ENCODE results near the gene OPRM1. TPM values are rescaled to one million over a fixed set of nuclear protein-coding genes. Genes with fewer than 3 reads are reported as not detected.

Gene OPRM1
- total RNA-seq, 1 donor from 2014 or later = not detected

DNA sequence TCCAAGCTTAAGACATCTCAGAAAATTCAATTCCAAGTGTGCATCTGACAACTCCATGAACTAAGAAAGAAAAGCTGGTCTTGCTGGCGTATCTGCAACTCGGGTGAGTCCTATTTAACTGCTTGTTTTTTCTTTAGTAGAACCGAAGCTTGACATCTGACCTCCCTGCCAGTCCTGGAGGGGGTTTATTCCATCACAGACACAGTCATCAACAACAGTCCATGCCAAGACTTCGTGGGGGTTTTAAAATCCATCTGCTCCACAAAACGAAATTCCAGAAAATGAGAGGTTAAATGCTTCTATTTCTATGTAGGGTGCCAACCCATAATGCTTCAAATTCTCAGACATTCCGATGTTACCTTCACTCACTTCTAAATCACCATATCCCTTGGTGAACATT, 183.7 kb downstream of the OPRM1 start:
- no peak overlapping the region for H3K4me3 Mint-ChIP-seq
- H3K4me1 Mint-ChIP-seq = peaks cover 20% of the 10 kb centered on the region
- H3K27ac Mint-ChIP-seq (ENCODE audit: unreplicated experiment) = no peak overlapping the region
- TF ChIP-seq CTCF (conservative IDR thresholded peaks at IDR 0.05) = no peak
- no peak for DNase-seq (ENCODE audit: low read depth, low spot score)
- H3K9me3 Mint-ChIP-seq = peaks cover 3% of the 10 kb centered on the region
- H3K36me3 Mint-ChIP-seq (ENCODE audit: low read depth) = no peaks in the 10 kb centered on the region
- peaks cover 3% of the 10 kb centered on the region for H3K27me3 Mint-ChIP-seq (ENCODE audit: low read depth)

GRCh38 chr6:154223296-154223695, 184.3 kb downstream of the OPRM1 start:
- no peak for DNase-seq (ENCODE audit: low read depth, low spot score)
- H3K36me3 Mint-ChIP-seq (ENCODE audit: low read depth) = no peaks in the 10 kb centered on the region
- no peak overlapping the region for H3K4me3 Mint-ChIP-seq
- no peak overlapping the region for H3K27ac Mint-ChIP-seq (ENCODE audit: unreplicated experiment)
- H3K9me3 Mint-ChIP-seq = peaks cover 3% of the 10 kb centered on the region
- H3K27me3 Mint-ChIP-seq (ENCODE audit: low read depth) = peaks cover 3% of the 10 kb centered on the region
- H3K4me1 Mint-ChIP-seq = peaks cover 15% of the 10 kb centered on the region
- TF ChIP-seq CTCF (conservative IDR thresholded peaks at IDR 0.05) = no peak

DNA sequence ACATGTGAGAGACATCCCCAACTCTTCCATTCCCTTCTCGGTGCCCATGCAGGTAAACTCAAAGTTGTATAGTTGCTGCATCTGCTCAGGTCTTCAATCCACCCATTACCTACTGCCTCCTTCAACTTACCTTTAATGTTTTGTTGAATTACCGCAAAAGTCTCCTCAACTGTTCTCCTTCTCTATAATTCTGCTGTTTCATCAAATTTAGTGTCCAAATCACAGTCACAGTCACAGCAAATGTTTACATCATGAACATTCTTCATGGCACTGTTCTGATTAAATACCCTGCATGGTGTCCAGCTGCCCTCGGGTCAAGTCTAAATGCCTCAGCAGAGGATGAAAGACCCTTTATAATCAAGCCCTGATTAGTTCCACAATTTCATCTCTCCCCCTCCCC, 187.4 kb downstream of the OPRM1 start:
- Mint-ChIP-seq H3K4me1 (peaks cover 8% of the 10 kb centered on the region), H3K4me3 (no peak overlapping the region), H3K36me3 (ENCODE audit: low read depth) (no peaks in the 10 kb centered on the region), H3K27me3 (ENCODE audit: low read depth) (no peaks in the 10 kb centered on the region), H3K27ac (ENCODE audit: unreplicated experiment) (no peak overlapping the region), H3K9me3 (peaks cover 3% of the 10 kb centered on the region)
- TF ChIP-seq CTCF (conservative IDR thresholded peaks at IDR 0.05) = no peak
- no peak for DNase-seq (ENCODE audit: low read depth, low spot score)

DNA sequence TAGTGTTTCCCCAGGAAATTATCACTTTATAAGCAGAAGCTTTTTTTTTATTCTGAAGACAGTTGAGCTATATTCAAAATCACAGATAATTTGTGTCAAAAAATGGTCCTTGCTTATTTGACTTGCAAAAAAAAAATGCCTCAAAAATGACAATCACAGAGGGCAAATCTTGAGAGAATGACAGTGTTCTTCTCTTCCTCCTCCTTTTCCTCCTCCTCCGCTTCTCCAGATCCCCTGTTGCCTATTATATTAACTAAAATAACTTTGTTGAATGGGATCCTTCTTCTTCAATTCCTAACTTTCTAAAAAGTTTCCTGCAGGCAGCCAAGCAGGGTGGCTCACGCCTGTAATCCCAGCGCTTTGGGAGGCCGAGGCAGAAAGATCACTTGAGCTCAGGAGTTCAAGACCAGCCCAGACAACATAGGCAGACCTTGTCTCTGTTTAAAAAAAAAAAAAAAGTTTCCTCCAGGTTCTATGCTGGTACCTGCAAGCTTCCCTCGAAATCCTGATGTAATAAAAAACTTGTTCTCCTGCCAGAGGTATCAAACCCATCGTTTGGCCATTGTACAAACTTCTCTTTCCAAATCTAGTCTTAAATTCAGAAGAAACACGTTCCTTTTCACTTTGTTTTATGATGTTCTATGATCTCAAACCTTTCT, 189.0 kb downstream of the OPRM1 start:
- Mint-ChIP-seq H3K9me3 (peaks cover 3% of the 10 kb centered on the region), H3K4me3 (no peak overlapping the region), H3K27ac (ENCODE audit: unreplicated experiment) (no peak overlapping the region), H3K36me3 (ENCODE audit: low read depth) (no peaks in the 10 kb centered on the region), H3K4me1 (peaks cover 15% of the 10 kb centered on the region), H3K27me3 (ENCODE audit: low read depth) (no peaks in the 10 kb centered on the region)
- DNase-seq (ENCODE audit: low read depth, low spot score) = no peak
- TF ChIP-seq CTCF (conservative IDR thresholded peaks at IDR 0.05) = no peak

DNA sequence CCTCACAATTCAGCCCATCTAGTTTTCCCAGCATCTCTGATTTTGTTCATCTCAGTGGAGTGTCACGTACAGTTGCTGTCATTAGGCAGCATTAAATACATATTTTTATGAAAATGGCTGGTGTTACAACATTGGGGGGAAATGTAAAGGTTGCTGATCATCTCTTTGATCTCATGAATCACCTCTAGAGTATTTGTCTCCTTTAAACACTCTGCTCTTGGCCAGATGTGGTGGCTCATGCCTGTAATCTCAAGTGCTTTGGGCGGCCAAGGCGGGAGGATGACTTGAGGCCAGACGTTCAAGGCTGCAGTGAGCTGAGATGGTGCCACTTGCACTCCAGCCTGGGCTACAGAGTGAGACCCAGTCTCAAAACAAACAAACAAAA, 189.5 kb downstream of the OPRM1 start:
- Mint-ChIP-seq H3K36me3 (ENCODE audit: low read depth) (no peaks in the 10 kb centered on the region), H3K4me1 (peaks cover 15% of the 10 kb centered on the region), H3K27me3 (ENCODE audit: low read depth) (no peaks in the 10 kb centered on the region), H3K27ac (ENCODE audit: unreplicated experiment) (no peak overlapping the region), H3K4me3 (no peak overlapping the region), H3K9me3 (peaks cover 3% of the 10 kb centered on the region)
- TF ChIP-seq CTCF (conservative IDR thresholded peaks at IDR 0.05) = no peak
- no peak for DNase-seq (ENCODE audit: low read depth, low spot score)

Data from neural crest cell (in vitro differentiated cells).